ENCODE measurements around the gene MPRIP.
"Not testable (repeated sequence)": the region's sequence is repeated elsewhere in the genome, so short reads cannot be mapped to it uniquely, and the experiment has no call there.

The MPRIP gene

DNA sequence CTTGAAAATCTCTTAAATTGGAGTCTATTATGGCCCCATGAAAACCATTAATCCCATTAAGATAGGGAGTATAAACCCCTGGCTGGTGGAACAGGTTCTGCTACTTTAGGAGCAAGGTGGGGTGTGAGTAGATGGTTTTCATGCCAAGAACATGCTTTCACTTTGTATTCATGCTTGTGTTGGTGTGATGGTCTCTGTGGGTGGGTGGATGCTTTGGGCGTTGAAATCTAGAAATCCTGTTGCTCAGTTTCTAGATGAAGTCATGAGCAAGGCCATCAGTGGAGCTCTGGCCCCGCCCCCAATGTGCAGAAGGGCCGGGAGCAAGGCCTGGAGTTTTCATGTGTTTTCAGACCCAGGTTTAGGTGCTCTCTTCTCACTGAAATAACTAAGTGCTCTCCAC lies 143.8 kb downstream of the MPRIP start:
- Mint-ChIP-seq H3K4me3 (peak overlapping the region; percentile 60), H3K36me3 (peaks cover 73% of the 10 kb centered on the region), H3K4me1 (peaks cover 57% of the 10 kb centered on the region), H3K9me3 (no peaks in the 10 kb centered on the region), H3K27ac (peak overlapping the region; percentile 92)
- ATAC-seq (peak; percentile 86), DNase-seq (ENCODE audit: low spot score in 2 of 2) (peak in 1 of 2 donors; percentile 72)

GRCh38 chr17:17186551-17187505 lies 144.6 kb downstream of the MPRIP start:
- ATAC-seq (no peak), DNase-seq (ENCODE audit: low spot score in 2 of 2) (no peak)
- Mint-ChIP-seq H3K36me3 (peaks cover 65% of the 10 kb centered on the region), H3K4me1 (peaks cover 49% of the 10 kb centered on the region), H3K27ac (peak overlapping the region; percentile 92), H3K4me3 (peak overlapping the region; percentile 60), H3K9me3 (no peaks in the 10 kb centered on the region)

GRCh38 chr17:17188586-17188985 lies 146.3 kb downstream of the MPRIP start:
- Mint-ChIP-seq H3K27ac (no peak overlapping the region), H3K4me3 (no peak overlapping the region), H3K4me1 (peaks cover 40% of the 10 kb centered on the region), H3K36me3 (peaks cover 53% of the 10 kb centered on the region), H3K9me3 (no peaks in the 10 kb centered on the region)
- DNase-seq (ENCODE audit: low spot score in 2 of 2) (no peak), ATAC-seq (no peak)

- DNase-seq (ENCODE audit: low spot score in 2 of 2), result no peak
- no peak overlapping the region for H3K27ac Mint-ChIP-seq
Measured at GRCh38 chr17:17189559-17189958, 147.3 kb downstream of the MPRIP start.

GRCh38 chr17:17190188-17190587 lies 147.9 kb downstream of the MPRIP start:
- Mint-ChIP-seq H3K9me3 (no peaks in the 10 kb centered on the region), H3K4me1 (peaks cover 24% of the 10 kb centered on the region), H3K27ac (no peak overlapping the region), H3K4me3 (no peak overlapping the region), H3K36me3 (peaks cover 37% of the 10 kb centered on the region)
- DNase-seq (ENCODE audit: low spot score in 2 of 2) (no peak), ATAC-seq (no peak)

More at GRCh38 chr17:17189559-17189958, 147.3 kb downstream of the MPRIP start:
- Mint-ChIP-seq H3K36me3 (peaks cover 43% of the 10 kb centered on the region), H3K4me3 (no peak overlapping the region), H3K4me1 (peaks cover 30% of the 10 kb centered on the region), H3K9me3 (no peaks in the 10 kb centered on the region)
- ATAC-seq, result no peak

GRCh38 chr17:17191346-17191792 lies 149.1 kb downstream of the MPRIP start:
- H3K36me3 Mint-ChIP-seq, result peaks cover 26% of the 10 kb centered on the region
- H3K4me3 Mint-ChIP-seq, result no peak overlapping the region
- DNase-seq (ENCODE audit: low spot score in 2 of 2) (no peak), ATAC-seq (no peak)
- peaks cover 12% of the 10 kb centered on the region for H3K4me1 Mint-ChIP-seq
- H3K27ac Mint-ChIP-seq, result peak overlapping the region; percentile 45
- H3K9me3 Mint-ChIP-seq, result no peaks in the 10 kb centered on the region

DNA sequence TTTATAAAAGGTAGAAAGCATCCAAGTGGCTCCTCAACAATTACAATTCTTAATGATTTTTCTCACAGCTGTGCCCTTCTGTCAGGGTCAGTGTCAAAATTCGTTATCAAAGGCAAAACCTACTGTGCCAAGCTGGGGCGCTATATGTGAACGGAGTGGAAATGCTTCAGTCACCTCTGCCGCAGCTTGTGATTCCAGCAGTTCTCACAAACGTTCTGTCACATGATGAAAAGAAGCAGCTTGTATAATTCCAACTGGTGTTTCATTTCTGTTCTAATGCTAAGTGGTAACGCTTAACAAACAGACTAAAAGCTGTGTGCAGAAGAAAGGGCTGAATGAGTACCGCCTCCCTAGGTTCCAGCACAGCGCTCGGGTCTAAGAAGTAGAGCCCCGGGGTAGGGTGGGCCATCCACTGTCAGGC lies 149.7 kb downstream of the MPRIP start:
- H3K36me3 Mint-ChIP-seq, result peaks cover 26% of the 10 kb centered on the region
- no peaks in the 10 kb centered on the region for H3K9me3 Mint-ChIP-seq
- no peak for DNase-seq (ENCODE audit: low spot score in 2 of 2)
- no peak for ATAC-seq
- H3K4me1 Mint-ChIP-seq, result peaks cover 7% of the 10 kb centered on the region
- H3K4me3 Mint-ChIP-seq, result no peak overlapping the region
- H3K27ac Mint-ChIP-seq, result peak overlapping the region; percentile 45

- not testable (repeated sequence) for H3K27ac Mint-ChIP-seq; DNase-seq (ENCODE audit: low spot score in 2 of 2); H3K4me3 Mint-ChIP-seq; ATAC-seq; H3K4me1 Mint-ChIP-seq; H3K9me3 Mint-ChIP-seq
- peaks cover 15% of the 10 kb centered on the region for H3K36me3 Mint-ChIP-seq
Measured at GRCh38 chr17:17195466-17195865, 153.2 kb downstream of the MPRIP start.

- Mint-ChIP-seq H3K9me3 (no peaks in the 10 kb centered on the region), H3K27ac (no peak overlapping the region)
- ATAC-seq, result no peak
Measured at GRCh38 chr17:17196776-17197175, 154.5 kb downstream of the MPRIP start.

DNA sequence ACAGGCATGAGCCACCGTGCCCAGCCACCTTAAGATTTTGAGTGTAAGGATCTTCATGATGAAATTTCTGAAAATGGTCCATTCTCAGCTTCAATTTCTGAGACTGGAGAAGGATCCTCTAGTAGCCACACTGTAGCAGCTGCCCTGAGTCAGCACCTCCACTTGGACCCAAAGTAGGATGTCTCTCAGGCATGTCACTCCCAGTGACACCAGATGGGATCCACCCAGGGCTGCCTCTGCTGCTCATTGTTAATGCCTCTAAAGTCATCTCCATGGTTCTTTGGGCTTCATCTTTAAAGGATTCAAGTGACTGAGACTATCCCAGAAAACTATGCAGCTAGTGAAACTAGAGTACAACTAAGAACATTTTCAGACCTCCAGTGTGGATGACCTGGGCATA lies 156.0 kb downstream of the MPRIP start:
- ATAC-seq (no peak), DNase-seq (ENCODE audit: low spot score in 2 of 2) (no peak)
- Mint-ChIP-seq H3K9me3 (no peaks in the 10 kb centered on the region), H3K4me3 (no peak overlapping the region), H3K4me1 (peaks cover 9% of the 10 kb centered on the region), H3K36me3 (peaks cover 40% of the 10 kb centered on the region), H3K27ac (no peak overlapping the region)

More at GRCh38 chr17:17196776-17197175, 154.5 kb downstream of the MPRIP start:
- peaks cover 25% of the 10 kb centered on the region for H3K36me3 Mint-ChIP-seq
- no peak overlapping the region for H3K4me3 Mint-ChIP-seq
- peaks cover 9% of the 10 kb centered on the region for H3K4me1 Mint-ChIP-seq
- DNase-seq (ENCODE audit: low spot score in 2 of 2), result no peak

DNA sequence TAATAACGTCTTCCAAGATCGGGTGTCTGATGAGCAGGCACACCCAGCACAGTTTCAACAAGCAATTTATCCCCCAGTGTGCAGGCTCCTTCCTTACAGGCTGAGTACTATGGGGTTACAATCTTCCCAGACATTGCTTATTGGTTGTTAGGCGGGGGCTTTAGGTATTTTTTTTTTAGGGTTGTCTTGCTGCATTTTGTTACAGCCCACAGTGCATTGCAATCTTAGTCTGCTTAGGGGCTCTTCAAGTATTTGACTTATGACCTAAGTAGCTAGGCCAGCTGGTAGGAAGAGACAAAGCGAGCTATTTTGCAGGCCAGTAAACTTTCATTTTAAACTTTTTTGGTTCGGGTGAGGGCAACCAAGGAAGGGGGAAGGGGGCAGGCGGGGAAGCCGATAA lies 158.1 kb downstream of the MPRIP start:
- Mint-ChIP-seq H3K9me3 (no peaks in the 10 kb centered on the region), H3K4me3 (no peak overlapping the region), H3K36me3 (peaks cover 56% of the 10 kb centered on the region), H3K4me1 (peaks cover 27% of the 10 kb centered on the region), H3K27ac (peak overlapping the region; percentile 60)
- ATAC-seq, result no peak
- no peak for DNase-seq (ENCODE audit: low spot score in 2 of 2)

DNA sequence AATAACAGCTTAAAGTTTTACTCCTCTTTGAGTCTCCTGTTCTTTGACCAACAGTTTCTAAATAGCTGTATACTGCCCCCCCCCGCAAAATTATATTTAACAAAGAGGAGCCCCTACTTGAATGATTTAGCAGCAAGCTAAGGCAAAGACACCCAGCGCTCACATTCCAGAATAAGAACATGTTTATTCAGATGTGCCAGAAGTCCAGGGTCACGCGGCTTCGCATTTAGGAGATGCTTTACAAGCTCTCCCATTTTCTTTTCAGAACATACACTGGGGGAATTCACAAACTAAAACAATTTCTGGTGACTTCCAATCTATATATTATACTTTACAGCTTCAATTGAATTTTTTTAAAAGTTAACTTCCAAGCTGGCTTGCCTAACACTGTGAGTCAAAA lies 158.6 kb downstream of the MPRIP start:
- Mint-ChIP-seq H3K9me3 (no peaks in the 10 kb centered on the region), H3K27ac (peak overlapping the region; percentile 60), H3K36me3 (peaks cover 56% of the 10 kb centered on the region), H3K4me1 (peaks cover 27% of the 10 kb centered on the region), H3K4me3 (no peak overlapping the region)
- no peak for ATAC-seq
- DNase-seq (ENCODE audit: low spot score in 2 of 2), result no peak

GRCh38 chr17:17201271-17201670 lies 159.0 kb downstream of the MPRIP start:
- no peak overlapping the region for H3K4me3 Mint-ChIP-seq
- peak overlapping the region; percentile 34 for H3K27ac Mint-ChIP-seq
- ATAC-seq, result no peak
- H3K9me3 Mint-ChIP-seq, result no peaks in the 10 kb centered on the region
- DNase-seq (ENCODE audit: low spot score in 2 of 2), result no peak
- peaks cover 27% of the 10 kb centered on the region for H3K4me1 Mint-ChIP-seq
- H3K36me3 Mint-ChIP-seq, result peaks cover 58% of the 10 kb centered on the region

- H3K27ac Mint-ChIP-seq, result peak overlapping the region; percentile 34
- DNase-seq (ENCODE audit: low spot score in 2 of 2) (no peak), ATAC-seq (no peak)
- no peak overlapping the region for H3K4me3 Mint-ChIP-seq
- peaks cover 64% of the 10 kb centered on the region for H3K36me3 Mint-ChIP-seq
- no peaks in the 10 kb centered on the region for H3K9me3 Mint-ChIP-seq
- peaks cover 32% of the 10 kb centered on the region for H3K4me1 Mint-ChIP-seq
Measured at GRCh38 chr17:17201907-17202306, 159.7 kb downstream of the MPRIP start.

GRCh38 chr17:17203173-17203730 lies 161.0 kb downstream of the MPRIP start:
- H3K27ac Mint-ChIP-seq, result peak overlapping the region; percentile 95
- DNase-seq (ENCODE audit: low spot score in 2 of 2), result no peak
- peaks cover 27% of the 10 kb centered on the region for H3K4me1 Mint-ChIP-seq
- H3K36me3 Mint-ChIP-seq, result peaks cover 63% of the 10 kb centered on the region
- H3K9me3 Mint-ChIP-seq, result no peaks in the 10 kb centered on the region
- no peak for ATAC-seq
- H3K4me3 Mint-ChIP-seq, result peak overlapping the region; percentile 78

Measured in stimulated activated effector memory CD8-positive, alpha-beta T cell treated with anti-CD3 and anti-CD28 coated beads, Interleukin-12 subunit alpha, Interleukin-12 subunit beta, amount 100 ng/mL, for 72 hours (primary cell).